Measurements from ENCODE around the gene MBNL1. TPM values are rescaled to one million over a fixed set of nuclear protein-coding genes. Genes with fewer than 3 reads are reported as not detected.

Gene MBNL1
- total and polyA plus RNA-seq, 2 of the 13 experiments (the other 11 are each of a cell fraction or from before 2014, with no cell fraction given) = 27.1 to 55.4 TPM

GRCh38 chr3:152457500-152458375, 189.0 kb downstream of the MBNL1 start (continued):
- TF ChIP-seq ZBTB40 (IDR thresholded peaks at IDR 0.05) (no peak), ZBTB40 (CRISPR knock-in tag; IDR thresholded peaks at IDR 0.05) (no peak), HES4 (CRISPR knock-in tag; IDR thresholded peaks at IDR 0.05; ENCODE audit: borderline replicate concordance) (no peak)
